ENCODE results near the gene SRBD1. TPM values are rescaled to one million over a fixed set of nuclear protein-coding genes. Genes with fewer than 3 reads are reported as not detected.

SRBD1 gene
- polyA plus RNA-seq, 1 donor (not counting 4 experiments of a cell fraction or from before 2014, with no cell fraction given), result 8.8 TPM

DNA sequence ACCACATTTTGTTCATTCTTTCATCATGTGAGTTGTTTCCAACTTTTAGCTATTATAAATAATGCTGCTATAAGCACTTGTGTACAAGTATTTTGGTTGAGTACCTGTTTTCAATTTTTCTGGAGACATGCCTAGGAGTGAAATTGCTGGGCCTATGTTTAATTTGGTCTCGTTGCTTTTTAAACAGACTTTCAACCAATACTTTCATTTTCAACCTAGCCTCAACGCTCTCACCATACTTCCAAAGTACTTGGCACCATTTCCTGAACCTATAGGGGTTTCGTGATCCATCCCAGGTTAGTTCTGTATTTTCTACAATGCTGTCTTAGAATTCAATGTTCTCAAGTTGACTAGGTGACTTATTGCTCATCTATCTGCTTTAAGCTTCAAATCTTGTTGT, 126.1 kb downstream of the SRBD1 start:
- no peaks in the 10 kb centered on the region for H3K4me1 ChIP-seq (ENCODE audit: control insufficient read depth, extremely low read depth, insufficient read depth, low read length)
- H3K36me3 ChIP-seq (ENCODE audit: control insufficient read depth in 2 of 2, extremely low read depth in 1 of 2, insufficient read depth in 2 of 2, low read length in 2 of 2), result no peaks in the 10 kb centered on the region
- H3K79me2 ChIP-seq (ENCODE audit: control insufficient read depth, insufficient read depth, low read length), result no peaks in the 10 kb centered on the region
- H3K9ac ChIP-seq (ENCODE audit: control insufficient read depth, extremely low read depth, insufficient read depth, low read length), result no peak overlapping the region
- no peaks in the 10 kb centered on the region for H4K20me1 ChIP-seq (ENCODE audit: control insufficient read depth, extremely low read depth, insufficient read depth, low read length)
- no peaks in the 10 kb centered on the region for H3K9me3 ChIP-seq (ENCODE audit: control insufficient read depth, low read depth, low read length)
- no peak for FAIRE-seq
- no peaks in the 10 kb centered on the region for H3K27me3 ChIP-seq (ENCODE audit: control insufficient read depth, extremely low read depth, insufficient read depth, low read length)
- H3K9me1 ChIP-seq (ENCODE audit: control insufficient read depth, extremely low read depth, insufficient read depth, low read length), result no peaks in the 10 kb centered on the region
- no peak overlapping the region for H3K4me3 ChIP-seq (ENCODE audit: control insufficient read depth in 2 of 3, extremely low read depth in 1 of 3, insufficient read depth in 2 of 3, low read depth in 1 of 3, low read length in 3 of 3)
- H3K4me2 ChIP-seq (ENCODE audit: control insufficient read depth, extremely low read depth, insufficient read depth, low read depth, low read length), result no peak overlapping the region
- no peak overlapping the region for H3K27ac ChIP-seq (ENCODE audit: control insufficient read depth, insufficient read depth, low read length)
- DNase-seq (ENCODE audit: low read depth, low spot score), result no peak
- dilution Hi-C loops (cut with MboI; ENCODE audit: extremely low pct_ligation_motif_present, low sequenced_read_pairs), result no loop called here
- no peak overlapping the region for H2AFZ ChIP-seq (ENCODE audit: control insufficient read depth, low read length)
- TF ChIP-seq EZH2 (IDR thresholded peaks at IDR 0.05; ENCODE audit: low read length), result no peak

DNA sequence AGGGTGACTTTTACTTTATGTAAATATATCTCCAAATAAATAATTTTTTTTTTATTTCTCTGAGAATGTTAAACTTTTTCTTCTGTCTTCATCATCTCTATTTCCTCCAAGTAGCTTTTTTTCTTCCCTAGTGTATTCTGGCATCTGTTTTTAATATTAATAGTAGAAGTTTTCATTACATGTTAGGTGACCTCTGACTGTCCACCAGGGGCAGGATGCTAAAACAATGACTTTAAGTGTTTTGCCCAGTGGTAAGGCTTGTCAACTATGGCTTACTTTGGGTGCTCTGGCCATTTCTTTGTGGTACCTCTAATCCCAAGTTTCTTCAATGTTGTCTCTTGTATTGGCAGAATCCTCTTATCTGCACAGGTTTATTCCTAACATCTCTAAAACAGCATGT, 127.1 kb downstream of the SRBD1 start:
- H3K79me2 ChIP-seq (ENCODE audit: control insufficient read depth, insufficient read depth, low read length), result no peaks in the 10 kb centered on the region
- no peaks in the 10 kb centered on the region for H4K20me1 ChIP-seq (ENCODE audit: control insufficient read depth, extremely low read depth, insufficient read depth, low read length)
- no peaks in the 10 kb centered on the region for H3K27me3 ChIP-seq (ENCODE audit: control insufficient read depth, extremely low read depth, insufficient read depth, low read length)
- no peaks in the 10 kb centered on the region for H3K4me1 ChIP-seq (ENCODE audit: control insufficient read depth, extremely low read depth, insufficient read depth, low read length)
- no peak for DNase-seq (ENCODE audit: low read depth, low spot score)
- H3K9me1 ChIP-seq (ENCODE audit: control insufficient read depth, extremely low read depth, insufficient read depth, low read length), result no peaks in the 10 kb centered on the region
- FAIRE-seq, result no peak
- H2AFZ ChIP-seq (ENCODE audit: control insufficient read depth, low read length), result no peak overlapping the region
- dilution Hi-C loops (cut with MboI; ENCODE audit: extremely low pct_ligation_motif_present, low sequenced_read_pairs), result no loop called here
- TF ChIP-seq, protein P1, sequence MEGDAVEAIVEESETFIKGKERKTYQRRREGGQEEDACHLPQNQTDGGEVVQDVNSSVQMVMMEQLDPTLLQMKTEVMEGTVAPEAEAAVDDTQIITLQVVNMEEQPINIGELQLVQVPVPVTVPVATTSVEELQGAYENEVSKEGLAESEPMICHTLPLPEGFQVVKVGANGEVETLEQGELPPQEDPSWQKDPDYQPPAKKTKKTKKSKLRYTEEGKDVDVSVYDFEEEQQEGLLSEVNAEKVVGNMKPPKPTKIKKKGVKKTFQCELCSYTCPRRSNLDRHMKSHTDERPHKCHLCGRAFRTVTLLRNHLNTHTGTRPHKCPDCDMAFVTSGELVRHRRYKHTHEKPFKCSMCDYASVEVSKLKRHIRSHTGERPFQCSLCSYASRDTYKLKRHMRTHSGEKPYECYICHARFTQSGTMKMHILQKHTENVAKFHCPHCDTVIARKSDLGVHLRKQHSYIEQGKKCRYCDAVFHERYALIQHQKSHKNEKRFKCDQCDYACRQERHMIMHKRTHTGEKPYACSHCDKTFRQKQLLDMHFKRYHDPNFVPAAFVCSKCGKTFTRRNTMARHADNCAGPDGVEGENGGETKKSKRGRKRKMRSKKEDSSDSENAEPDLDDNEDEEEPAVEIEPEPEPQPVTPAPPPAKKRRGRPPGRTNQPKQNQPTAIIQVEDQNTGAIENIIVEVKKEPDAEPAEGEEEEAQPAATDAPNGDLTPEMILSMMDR (optimal IDR thresholded peaks at IDR 0.05 in 1 of 3, IDR thresholded peaks at IDR 0.05 in 1 of 3, conservative IDR thresholded peaks at IDR 0.05 in 1 of 3; ENCODE audit: extremely low read depth in 1 of 3, insufficient read depth in 2 of 3, low read length in 3 of 3), result peak in 2 of 3 experiments; percentile 16 to 41
- TF ChIP-seq EZH2 (IDR thresholded peaks at IDR 0.05; ENCODE audit: low read length), result no peak
- no peaks in the 10 kb centered on the region for H3K36me3 ChIP-seq (ENCODE audit: control insufficient read depth in 2 of 2, extremely low read depth in 1 of 2, insufficient read depth in 2 of 2, low read length in 2 of 2)
- H3K9ac ChIP-seq (ENCODE audit: control insufficient read depth, extremely low read depth, insufficient read depth, low read length), result no peak overlapping the region
- no peak overlapping the region for H3K27ac ChIP-seq (ENCODE audit: control insufficient read depth, insufficient read depth, low read length)
- no peak overlapping the region for H3K4me2 ChIP-seq (ENCODE audit: control insufficient read depth, extremely low read depth, insufficient read depth, low read depth, low read length)
- no peaks in the 10 kb centered on the region for H3K9me3 ChIP-seq (ENCODE audit: control insufficient read depth, low read depth, low read length)
- H3K4me3 ChIP-seq (ENCODE audit: control insufficient read depth in 2 of 3, extremely low read depth in 1 of 3, insufficient read depth in 2 of 3, low read depth in 1 of 3, low read length in 3 of 3), result no peak overlapping the region

DNA sequence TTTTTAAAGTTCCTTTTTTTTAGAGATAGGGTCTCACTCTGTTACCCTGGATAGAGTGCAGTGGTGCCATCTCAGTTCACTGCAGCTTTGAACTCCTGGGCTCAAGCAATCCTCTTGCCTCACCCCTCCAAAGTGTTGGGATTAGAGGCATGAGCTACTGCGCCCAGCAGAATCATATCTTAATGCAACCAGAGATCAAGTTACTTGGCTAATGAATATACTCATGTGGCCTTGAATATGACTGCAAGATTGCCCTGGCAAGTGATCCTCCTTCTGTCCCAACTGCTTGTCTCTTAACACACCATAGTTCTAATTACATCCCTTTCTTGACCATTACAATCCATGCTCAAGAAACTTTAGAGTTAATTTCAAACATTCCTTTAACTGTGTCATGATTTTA, 133.5 kb downstream of the SRBD1 start:
- DNase-seq (ENCODE audit: low read depth, low spot score) (no peak), FAIRE-seq (no peak)
- no peak overlapping the region for H3K9ac ChIP-seq (ENCODE audit: control insufficient read depth, extremely low read depth, insufficient read depth, low read length)
- TF ChIP-seq, protein P1 (optimal IDR thresholded peaks at IDR 0.05 in 1 of 3, IDR thresholded peaks at IDR 0.05 in 1 of 3, conservative IDR thresholded peaks at IDR 0.05 in 1 of 3; ENCODE audit: extremely low read depth in 1 of 3, insufficient read depth in 2 of 3, low read length in 3 of 3), result no peak
- no peak for TF ChIP-seq EZH2 (IDR thresholded peaks at IDR 0.05; ENCODE audit: low read length)
- H3K4me2 ChIP-seq (ENCODE audit: control insufficient read depth, extremely low read depth, insufficient read depth, low read depth, low read length), result no peak overlapping the region
- H3K9me1 ChIP-seq (ENCODE audit: control insufficient read depth, extremely low read depth, insufficient read depth, low read length), result no peaks in the 10 kb centered on the region
- H2AFZ ChIP-seq (ENCODE audit: control insufficient read depth, low read length), result no peak overlapping the region
- no peaks in the 10 kb centered on the region for H3K79me2 ChIP-seq (ENCODE audit: control insufficient read depth, insufficient read depth, low read length)
- no peak overlapping the region for H3K27ac ChIP-seq (ENCODE audit: control insufficient read depth, insufficient read depth, low read length)
- H3K4me3 ChIP-seq (ENCODE audit: control insufficient read depth in 2 of 3, extremely low read depth in 1 of 3, insufficient read depth in 2 of 3, low read depth in 1 of 3, low read length in 3 of 3), result no peak overlapping the region
- H3K4me1 ChIP-seq (ENCODE audit: control insufficient read depth, extremely low read depth, insufficient read depth, low read length), result no peaks in the 10 kb centered on the region
- dilution Hi-C loops (cut with MboI; ENCODE audit: extremely low pct_ligation_motif_present, low sequenced_read_pairs), result no loop called here
- no peaks in the 10 kb centered on the region for H3K27me3 ChIP-seq (ENCODE audit: control insufficient read depth, extremely low read depth, insufficient read depth, low read length)
- H3K9me3 ChIP-seq (ENCODE audit: control insufficient read depth, low read depth, low read length), result no peaks in the 10 kb centered on the region
- no peaks in the 10 kb centered on the region for H4K20me1 ChIP-seq (ENCODE audit: control insufficient read depth, extremely low read depth, insufficient read depth, low read length)
- no peaks in the 10 kb centered on the region for H3K36me3 ChIP-seq (ENCODE audit: control insufficient read depth in 2 of 2, extremely low read depth in 1 of 2, insufficient read depth in 2 of 2, low read length in 2 of 2)
